Loucy (cell line): ENCODE data around the gene OR8G5.

Experiments used
- CTCF ChIP-seq: fragments of 200-600 bp; sonication (generic); conservative IDR thresholded peaks from 2 replicates; pipeline ENCODE4 v1.5.1; 2014; ENCODE audit warnings: mild to moderate bottlenecking, antibody characterized with exemption, low read length
- EZH2phosphoT487 ChIP-seq: fragments of 200-600 bp; IDR thresholded peaks from 2 replicates; pipeline ENCODE4 v1.6.1; 2018; ENCODE audit warnings: antibody characterized with exemption, mild to moderate bottlenecking, moderate library complexity, borderline replicate concordance

- no peak for TF ChIP-seq CTCF
- TF ChIP-seq EZH2phosphoT487: no peak
These were observed 57.7 kb downstream of the OR8G5 start, which contains the start of gene OR8D1 for GRCh38 chr11:124313849-124314248.
